NOMO-1 treated with DMSO at 0.1 percent for 48 hours (cell line): ENCODE results near the gene POT1.

Source experiments
- DNase-seq: peaks from one replicate; lab custom pipeline; 2025; ENCODE audit not compliant: unreplicated experiment; lab: John Stamatoyannopoulos, UW

The POT1 gene

GRCh38 chr7:124912972-124913371 is 16.7 kb downstream of the POT1 start:
- no peak for DNase-seq

DNA sequence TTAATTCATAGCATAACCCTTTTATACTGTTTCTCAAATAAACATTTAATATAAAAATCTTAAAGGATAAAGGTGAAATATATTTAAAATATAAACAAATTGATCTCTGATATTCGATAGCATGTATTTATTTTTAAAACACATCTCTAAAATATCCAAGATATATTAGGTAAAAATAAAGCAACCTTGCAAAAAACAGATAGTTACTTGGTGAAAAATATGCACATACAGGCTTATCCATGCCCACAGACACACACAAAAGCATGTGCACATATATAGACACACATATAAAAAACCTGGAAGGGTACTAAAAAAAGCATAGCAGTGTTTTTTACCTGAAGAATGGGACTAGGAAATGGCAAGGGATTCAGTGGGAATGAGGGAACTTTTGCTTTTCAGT is 19.8 kb downstream of the POT1 start:
- DNase-seq, result no peak

DNA sequence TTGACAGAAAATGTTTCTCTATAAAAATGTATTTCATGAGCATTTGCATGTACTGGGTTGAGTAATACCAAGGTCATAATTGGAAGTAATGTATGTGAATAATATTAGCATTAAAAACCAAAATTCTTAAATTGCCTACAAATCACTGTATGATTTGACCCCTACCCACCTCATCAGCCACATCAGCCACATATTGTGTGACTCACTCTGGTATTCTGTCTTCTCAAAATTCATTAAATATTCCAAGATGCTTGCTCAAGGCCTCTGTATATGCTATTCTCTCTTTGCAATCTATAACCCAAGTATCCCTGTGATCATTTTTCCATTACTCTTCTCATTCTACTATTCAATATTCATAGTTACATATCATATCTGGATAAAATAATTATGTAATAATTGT is 21.4 kb downstream of the POT1 start:
- DNase-seq, result no peak

DNA sequence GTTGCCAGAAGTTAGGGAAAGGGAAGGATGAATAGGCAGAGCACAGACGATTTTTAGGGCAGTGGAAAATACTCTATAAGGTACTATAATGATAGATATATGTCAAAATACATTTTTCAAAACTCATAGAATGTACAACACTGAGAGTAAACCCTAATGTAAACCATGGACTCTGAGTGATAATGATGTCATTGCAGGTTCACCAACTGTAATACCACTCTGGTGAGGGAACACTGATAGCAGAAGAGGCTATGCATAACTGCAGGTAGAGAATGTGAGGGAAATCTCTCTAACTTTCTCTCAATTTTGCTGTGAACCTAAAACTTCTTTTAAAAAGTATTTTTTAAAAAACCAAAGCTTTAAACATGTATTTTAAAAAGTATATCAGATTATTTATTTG is 22.1 kb downstream of the POT1 start:
- DNase-seq, result no peak

DNA sequence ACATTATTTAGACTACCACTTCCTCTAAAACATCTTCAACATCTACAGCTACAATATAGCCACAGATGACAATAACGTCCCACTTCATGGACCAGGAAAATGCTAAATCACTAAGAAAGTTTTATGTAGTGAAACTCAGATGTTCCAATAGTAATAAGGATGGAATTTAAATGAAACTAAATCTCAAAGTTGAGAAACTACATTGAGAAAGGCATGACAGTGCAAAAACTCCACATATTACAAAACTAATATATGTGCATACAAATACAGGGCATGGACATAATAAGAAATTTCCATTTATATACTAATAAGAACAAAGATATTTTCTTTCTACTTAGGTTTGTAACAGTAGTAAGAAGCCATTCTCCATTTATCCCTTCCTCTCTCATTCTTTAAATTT is 31.1 kb downstream of the POT1 start:
- DNase-seq, result no peak

DNA sequence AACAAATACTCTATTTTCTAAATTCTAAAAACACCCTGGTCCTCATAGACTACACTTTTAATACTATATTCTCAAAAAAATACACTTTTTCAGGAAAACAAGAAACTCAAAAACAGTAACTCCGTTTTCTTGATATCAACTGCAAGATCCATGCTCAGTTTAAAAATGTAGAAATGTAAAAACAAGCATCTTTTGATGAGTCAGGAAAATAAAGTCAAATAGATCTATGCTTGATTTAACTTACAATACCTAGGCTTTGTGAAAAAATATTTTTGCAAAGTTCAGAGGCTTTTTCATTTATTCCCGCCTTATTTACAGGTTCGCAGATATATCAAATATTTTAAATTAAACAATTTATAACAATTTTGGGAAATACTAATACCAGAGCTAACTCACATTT is 33.6 kb downstream of the POT1 start:
- no peak for DNase-seq

DNA sequence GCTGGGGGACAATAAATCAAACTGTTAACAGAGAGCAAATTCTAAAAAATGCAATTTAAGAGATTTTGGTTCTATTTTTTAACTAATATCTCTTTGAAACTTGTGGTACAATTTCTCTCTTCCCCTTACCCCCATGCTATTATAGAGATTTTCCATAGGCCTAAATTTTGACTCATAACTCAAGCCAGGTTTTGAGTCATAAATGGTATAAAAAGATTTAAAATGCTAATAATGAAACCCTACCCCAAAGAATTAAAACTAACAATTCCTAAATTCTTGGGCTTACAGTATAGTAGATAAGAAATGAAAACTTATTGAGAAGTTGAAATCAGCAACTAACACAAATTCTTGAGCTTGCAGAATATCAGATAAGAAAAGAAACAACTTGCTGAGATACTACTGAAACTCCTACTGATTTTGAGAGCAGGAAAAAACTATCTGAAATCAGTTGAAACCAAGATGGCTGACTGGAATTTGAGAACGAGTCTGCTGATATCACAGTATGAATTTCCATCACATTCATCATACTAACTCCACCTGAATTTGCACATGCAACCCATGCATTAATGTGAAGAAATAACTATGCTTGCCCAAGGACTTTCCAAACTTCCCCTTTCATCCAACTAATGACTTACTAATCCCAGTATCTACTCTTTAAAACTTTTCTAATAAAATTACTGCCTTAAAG is 36.3 kb downstream of the POT1 start:
- DNase-seq, result no peak

GRCh38 chr7:124887247-124887646 is 42.4 kb downstream of the POT1 start:
- no peak for DNase-seq

- DNase-seq, result no peak
Observed at GRCh38 chr7:124881981-124882380, 47.6 kb downstream of the POT1 start.

- no peak for DNase-seq
Observed at GRCh38 chr7:124879771-124880170, 49.9 kb downstream of the POT1 start.

DNA sequence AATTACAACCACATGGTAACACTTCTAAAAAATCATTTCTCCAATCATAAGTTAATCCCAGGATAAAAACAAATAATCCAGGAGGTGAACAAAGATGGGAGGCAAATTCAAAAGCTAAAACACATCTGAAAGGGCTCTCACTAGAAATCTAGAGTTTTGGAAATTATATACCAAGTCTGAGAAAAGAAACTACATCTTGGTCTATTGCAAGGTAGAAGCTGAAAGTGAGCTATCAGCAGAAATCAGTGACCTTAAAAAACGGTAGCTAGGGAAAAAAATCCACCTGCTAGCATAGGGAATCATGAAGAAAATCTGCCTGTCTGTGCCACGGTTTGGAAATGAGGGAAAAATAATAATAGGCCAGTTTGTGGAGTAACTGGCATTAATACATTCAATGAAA is 50.5 kb downstream of the POT1 start:
- DNase-seq, result no peak

DNA sequence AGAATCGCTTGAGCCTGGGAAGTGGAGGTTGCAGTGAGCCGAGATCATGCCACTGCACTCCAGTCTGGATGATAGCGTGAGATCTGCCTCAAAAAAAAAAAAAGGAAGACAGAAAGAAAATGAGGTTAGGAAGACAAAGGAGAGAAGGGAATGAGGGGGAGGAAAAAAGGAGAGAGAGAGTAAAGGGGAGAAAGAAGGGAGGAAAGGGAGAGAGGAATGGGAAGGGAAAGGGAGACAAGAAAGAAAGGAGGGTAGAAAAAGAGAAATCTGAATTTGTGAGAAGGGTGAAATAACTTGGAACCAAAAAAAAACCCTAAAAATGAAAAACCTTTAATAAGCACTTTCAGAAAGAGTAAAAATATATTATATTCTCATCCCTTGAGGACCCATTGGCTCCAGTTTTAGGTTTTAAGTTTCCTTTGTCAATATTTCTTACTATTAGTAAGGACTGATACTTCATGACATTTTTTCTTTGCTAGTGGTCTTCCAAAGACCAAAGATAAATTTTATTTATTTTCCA is 54.9 kb downstream of the POT1 start:
- DNase-seq, result no peak

DNA sequence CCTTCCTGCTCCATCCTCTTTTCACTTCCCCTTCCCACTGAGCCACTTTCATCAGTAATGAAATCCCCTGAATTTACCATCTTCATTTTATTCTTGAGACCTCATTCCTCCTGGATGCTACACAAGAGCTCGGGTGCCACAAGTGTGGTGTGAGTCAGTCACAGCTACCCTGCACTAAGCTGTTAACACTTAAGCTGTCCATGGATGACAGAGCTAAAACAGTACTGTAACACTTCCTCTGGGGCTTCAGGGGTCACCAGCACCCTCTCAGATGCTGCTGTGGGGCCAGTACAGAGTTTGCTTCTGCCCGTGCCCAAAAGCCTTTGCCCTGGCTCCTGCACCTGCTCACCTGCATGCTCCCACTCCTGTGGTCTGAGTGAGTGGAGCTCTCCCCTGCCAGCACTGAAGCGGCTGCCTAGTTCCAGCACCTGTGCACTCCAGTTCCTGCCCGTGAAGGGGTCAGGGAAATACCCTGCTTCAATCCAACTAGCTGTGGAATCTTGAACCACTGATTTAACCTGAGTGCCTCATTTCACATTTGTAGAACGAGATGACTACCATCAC is 71.9 kb downstream of the POT1 start:
- no peak for DNase-seq

DNA sequence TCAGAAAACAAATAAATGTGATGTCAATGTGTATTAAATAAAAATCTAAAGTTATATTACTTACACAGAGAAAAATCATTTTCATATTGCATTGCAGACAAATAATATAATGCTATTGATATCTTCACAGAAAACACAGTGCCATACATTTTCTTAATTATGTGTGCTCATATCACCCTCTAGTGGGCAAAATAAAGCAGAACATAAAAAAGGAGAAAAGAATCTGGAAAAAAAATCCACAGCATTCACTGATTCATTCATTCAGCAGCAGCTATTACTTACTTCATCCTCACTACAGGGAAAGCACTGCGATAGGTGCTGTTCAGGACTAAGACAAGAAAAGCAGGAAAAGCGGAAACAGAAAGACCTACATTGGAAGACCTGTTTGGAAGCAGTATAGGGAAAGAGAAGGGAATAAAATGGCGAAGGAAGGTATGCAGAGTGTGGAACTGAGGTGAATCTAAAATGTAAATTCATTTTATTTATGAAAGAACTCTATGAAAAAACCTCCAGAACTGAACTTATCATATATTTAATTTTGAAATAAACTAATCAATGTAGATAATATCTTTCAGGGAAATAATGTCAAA is 73.2 kb downstream of the POT1 start:
- peak; percentile 3 for DNase-seq

DNA sequence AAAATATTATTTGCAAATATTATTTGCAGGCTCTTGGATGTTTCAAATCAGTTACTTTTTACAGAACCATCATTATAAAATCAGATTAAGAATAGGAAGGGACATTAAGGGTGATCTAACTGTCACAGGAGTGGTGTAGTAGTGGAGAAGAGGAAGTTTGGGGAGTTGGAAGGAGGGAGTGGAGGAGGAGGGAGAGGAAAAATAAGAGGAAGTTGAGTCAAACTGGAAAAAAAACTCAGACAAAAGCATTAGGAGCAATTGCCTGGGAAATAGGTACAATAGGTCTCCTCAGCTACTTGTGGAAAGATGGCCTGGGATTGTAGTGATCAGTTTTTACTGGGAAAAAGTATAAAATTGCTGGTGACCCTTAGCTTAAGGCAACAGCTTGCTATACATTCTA is 86.3 kb downstream of the POT1 start:
- no peak for DNase-seq

DNA sequence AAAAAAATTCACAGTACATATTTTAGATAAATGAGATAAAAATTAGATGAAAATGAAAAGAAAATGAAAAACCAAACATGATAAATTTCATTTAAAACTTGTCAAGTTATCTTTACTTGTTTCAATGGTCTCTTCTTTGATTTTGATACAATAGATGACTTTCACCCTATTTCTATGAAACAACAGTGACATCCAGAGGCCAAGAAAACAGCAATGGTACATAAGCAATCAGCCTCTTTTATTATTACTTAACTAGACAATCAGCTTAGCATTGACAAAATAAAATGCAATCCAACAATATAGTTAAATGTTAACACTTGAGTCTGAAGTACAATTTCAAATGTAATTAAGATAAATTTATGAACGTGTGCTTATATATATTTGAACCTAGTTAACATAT is 89.2 kb downstream of the POT1 start:
- DNase-seq, result no peak

DNA sequence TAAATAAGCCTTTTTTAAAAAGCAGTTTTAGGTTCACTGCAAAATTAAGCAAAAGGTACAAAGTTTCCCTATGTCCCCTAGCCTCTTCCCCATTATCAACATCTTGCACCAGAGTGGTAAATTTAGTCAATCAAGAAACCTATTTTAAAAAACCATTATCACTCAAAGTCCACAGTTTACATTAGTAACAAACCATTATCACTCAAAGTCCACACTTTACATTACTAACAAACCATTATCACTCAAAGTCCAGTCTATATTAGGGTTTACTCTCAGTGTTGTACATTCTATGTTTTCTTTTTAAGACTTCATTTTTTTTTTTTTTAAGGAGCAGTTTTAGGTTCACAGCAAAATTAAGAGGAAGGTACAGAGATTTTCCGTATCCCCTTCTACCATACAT is 89.9 kb downstream of the POT1 start:
- DNase-seq, result no peak

- DNase-seq, result no peak
Observed at GRCh38 chr7:124836173-124836572, 93.5 kb downstream of the POT1 start.

GRCh38 chr7:124818807-124819206 is 110.8 kb downstream of the POT1 start:
- DNase-seq, result no peak

DNA sequence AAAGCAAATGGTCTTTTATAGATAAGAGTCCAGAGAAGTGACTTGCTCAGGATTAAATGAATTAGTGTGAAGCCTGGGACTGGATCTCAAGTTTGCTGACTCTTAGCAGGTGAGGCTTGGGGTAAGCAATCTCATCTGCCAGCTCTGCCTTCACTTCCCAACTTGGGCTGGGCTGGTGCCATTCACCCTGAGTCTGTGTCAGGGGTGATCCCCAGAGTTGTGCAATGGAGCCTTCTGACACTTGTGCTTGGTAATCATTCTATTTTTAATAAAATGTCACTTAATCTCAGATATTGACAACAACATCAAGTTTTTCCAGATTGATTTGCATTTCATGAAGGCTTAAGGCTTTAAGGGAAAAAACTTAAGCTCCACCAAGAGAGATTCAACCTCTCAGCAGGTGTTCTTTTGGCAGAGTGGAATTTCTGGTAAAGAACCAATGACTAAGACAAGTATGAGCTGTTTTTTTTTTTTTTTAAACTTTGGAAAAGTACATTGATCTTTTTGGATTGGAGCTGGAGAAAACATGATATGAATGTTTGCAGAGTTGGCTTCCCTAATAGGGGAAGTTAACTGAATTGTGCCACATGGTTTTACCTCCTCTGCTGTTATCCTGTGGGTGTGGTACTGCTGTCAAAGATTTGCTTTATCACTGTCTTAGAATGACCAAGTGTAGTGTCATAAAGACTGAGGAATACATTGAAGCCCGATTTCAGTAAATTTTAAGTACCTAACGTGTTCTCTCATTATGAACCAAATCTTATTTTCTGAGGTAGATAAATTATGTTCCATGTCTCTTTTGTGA is 115.4 kb downstream of the POT1 start:
- peak; percentile 13 for DNase-seq

GRCh38 chr7:124812764-124813163 is 116.9 kb downstream of the POT1 start:
- no peak for DNase-seq

DNA sequence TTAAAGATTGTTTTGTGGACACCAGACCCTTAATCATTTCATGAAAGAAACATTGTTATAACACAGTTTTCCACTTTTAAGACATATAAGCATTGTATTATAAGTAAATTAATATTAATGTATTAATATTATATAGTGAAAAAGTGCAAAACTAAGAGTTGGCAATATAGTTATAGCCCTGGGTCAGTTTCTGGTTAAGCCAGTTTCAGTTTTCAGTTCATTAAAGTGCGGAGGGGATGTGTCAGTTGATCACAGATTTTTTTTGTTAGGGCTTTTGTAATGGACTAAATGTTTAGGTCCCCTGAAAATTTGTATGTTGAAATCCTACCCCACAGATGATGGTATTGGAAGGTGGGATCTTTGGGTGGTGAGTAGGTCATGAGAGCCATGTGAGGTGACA is 118.3 kb downstream of the POT1 start:
- no peak for DNase-seq
